HL-60 (cell line): ENCODE results near the gene SPTBN1.

Experiments
- POLR2AphosphoS5 ChIP-seq: IDR thresholded peaks from 2 replicates; pipeline ENCODE4 v1.6.1; 2012; ENCODE audit warnings: low read depth
- TF ChIP-seq, protein P1 (sequence below): IDR thresholded peaks from one replicate; pipeline ENCODE4 v1.5.1; 2011; ENCODE audit warnings: low read length, control low read depth, inconsistent platforms; ENCODE audit not compliant: insufficient read depth
- TF ChIP-seq, protein P2 (sequence below): IDR thresholded peaks from 2 replicates; pipeline ENCODE4 v1.6.1; 2012; ENCODE audit warnings: low read depth; ENCODE audit not compliant: insufficient replicate concordance

DNA sequence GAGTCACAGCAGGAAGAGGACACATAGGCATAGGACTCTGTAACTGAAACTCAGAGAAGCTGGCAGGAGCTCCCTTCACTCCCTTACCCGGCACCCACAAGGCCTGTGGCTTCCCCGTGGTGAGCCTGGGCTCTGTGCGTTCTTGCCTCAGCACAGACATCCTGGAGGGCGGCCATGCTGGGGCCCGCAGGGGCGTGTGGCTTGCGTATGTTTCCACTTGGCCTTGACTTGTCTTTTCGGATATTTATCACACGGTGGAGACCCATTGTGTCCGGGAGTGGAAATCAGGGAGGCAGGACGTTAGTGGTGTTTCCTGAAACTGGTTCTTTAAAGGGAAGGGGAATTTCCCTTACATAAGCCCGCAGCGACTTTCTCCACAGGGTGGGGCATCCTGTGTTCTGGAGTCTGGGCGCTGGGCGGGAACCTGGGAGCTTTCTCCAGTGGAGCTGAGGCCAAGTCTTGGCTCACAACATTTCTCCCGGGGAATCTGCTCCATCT lies 217.4 kb downstream of the SPTBN1 start:
- TF ChIP-seq POLR2AphosphoS5, result no peak
- TF ChIP-seq, protein P1, sequence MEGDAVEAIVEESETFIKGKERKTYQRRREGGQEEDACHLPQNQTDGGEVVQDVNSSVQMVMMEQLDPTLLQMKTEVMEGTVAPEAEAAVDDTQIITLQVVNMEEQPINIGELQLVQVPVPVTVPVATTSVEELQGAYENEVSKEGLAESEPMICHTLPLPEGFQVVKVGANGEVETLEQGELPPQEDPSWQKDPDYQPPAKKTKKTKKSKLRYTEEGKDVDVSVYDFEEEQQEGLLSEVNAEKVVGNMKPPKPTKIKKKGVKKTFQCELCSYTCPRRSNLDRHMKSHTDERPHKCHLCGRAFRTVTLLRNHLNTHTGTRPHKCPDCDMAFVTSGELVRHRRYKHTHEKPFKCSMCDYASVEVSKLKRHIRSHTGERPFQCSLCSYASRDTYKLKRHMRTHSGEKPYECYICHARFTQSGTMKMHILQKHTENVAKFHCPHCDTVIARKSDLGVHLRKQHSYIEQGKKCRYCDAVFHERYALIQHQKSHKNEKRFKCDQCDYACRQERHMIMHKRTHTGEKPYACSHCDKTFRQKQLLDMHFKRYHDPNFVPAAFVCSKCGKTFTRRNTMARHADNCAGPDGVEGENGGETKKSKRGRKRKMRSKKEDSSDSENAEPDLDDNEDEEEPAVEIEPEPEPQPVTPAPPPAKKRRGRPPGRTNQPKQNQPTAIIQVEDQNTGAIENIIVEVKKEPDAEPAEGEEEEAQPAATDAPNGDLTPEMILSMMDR, result no peak
- TF ChIP-seq, protein P2, sequence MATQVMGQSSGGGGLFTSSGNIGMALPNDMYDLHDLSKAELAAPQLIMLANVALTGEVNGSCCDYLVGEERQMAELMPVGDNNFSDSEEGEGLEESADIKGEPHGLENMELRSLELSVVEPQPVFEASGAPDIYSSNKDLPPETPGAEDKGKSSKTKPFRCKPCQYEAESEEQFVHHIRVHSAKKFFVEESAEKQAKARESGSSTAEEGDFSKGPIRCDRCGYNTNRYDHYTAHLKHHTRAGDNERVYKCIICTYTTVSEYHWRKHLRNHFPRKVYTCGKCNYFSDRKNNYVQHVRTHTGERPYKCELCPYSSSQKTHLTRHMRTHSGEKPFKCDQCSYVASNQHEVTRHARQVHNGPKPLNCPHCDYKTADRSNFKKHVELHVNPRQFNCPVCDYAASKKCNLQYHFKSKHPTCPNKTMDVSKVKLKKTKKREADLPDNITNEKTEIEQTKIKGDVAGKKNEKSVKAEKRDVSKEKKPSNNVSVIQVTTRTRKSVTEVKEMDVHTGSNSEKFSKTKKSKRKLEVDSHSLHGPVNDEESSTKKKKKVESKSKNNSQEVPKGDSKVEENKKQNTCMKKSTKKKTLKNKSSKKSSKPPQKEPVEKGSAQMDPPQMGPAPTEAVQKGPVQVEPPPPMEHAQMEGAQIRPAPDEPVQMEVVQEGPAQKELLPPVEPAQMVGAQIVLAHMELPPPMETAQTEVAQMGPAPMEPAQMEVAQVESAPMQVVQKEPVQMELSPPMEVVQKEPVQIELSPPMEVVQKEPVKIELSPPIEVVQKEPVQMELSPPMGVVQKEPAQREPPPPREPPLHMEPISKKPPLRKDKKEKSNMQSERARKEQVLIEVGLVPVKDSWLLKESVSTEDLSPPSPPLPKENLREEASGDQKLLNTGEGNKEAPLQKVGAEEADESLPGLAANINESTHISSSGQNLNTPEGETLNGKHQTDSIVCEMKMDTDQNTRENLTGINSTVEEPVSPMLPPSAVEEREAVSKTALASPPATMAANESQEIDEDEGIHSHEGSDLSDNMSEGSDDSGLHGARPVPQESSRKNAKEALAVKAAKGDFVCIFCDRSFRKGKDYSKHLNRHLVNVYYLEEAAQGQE, result no peak
